AG04450 (cell line): ENCODE results near the gene CISH. TPM values are rescaled to one million over a fixed set of nuclear protein-coding genes. Genes with fewer than 3 reads are reported as not detected.

Source experiments
- CTCF ChIA-PET: fragments of 300-600, 350-600 bp; formaldehyde crosslinking; extraction: SDS; loops from one replicate; lab custom pipeline; 2022; ENCODE audit warnings: antibody characterized with exemption, inconsistent platforms; lab: Charles Lee
- POLR2A ChIA-PET: fragments of 350-600 bp; formaldehyde crosslinking; extraction: SDS; loops from one replicate; lab custom pipeline; 2021; ENCODE audit warnings: antibody characterized with exemption, inconsistent platforms; lab: Yijun Ruan, JAX
- DNase-seq: peaks from one replicate; pipeline ENCODE4 v3.0.0-alpha.2; 2011; ENCODE audit warnings: low read depth, low spot score
- H3K27ac ChIP-seq: one replicate; pipeline ENCODE4 v1.5.1; 2012; ENCODE audit warnings: low read depth, low read length, control low read depth
- H3K27me3 ChIP-seq: one replicate; pipeline ENCODE4 v1.6.0; 2012; ENCODE audit warnings: low read length; ENCODE audit not compliant: control insufficient read depth, insufficient read depth
- H3K4me3 ChIP-seq: 2 replicates; pipeline ENCODE4 v1.5.1; 2011; ENCODE audit warnings: mild to moderate bottlenecking, low read depth, low read length, control low read depth
- H3K9me3 ChIP-seq: 2 replicates; pipeline ENCODE4 v1.5.1; 2012; ENCODE audit warnings: low read length; ENCODE audit not compliant: control insufficient read depth, insufficient read depth
- CTCF ChIP-seq: IDR thresholded peaks from 2 replicates; pipeline ENCODE4 v1.5.1; 2011; ENCODE audit warnings: low read depth, low read length, control low read depth, inconsistent platforms
- polyA plus RNA-seq: library from polyadenylated mRNA; depleted of rRNA; stranded (reverse); fragments of >200 nt; gene quantifications from 2 replicates; pipeline ENCODE4 v1.2.3, GENCODE V29; 2011

CISH gene
- polyA plus RNA-seq, 1 experiment: 2.4 TPM

DNA sequence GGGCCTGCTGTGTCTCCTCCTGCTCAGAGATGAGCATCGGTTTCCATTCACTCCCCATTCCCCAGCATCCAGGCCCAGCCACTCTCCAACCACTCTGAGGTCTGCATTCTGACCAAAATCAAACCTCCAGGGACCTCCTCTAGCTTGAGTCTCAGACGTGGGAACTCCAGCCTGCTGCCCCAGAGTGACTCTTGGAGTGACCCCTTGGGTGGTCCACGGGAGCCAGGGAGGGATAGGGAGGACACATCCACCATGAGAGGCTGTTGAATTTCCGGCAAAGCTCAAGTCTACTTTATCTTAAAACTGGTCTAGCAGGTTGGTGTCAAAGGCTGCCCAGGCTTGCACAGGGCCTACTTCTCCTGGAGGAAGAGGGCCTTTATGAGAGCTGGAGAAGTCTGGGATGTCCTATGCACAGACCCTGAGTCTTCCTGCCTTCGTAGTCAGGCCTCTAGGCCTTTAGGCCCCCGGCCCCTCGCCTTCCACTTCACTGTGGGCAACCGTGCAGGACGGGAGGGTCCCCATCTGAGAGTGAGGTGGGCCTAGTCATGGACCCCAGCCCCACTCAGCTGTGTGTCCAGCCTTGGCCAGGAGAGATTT, 8.9 kb downstream of the CISH start:
- no peak for DNase-seq
- no peak for TF ChIP-seq CTCF
- no peaks in the 10 kb centered on the region for H3K9me3 ChIP-seq
- ChIA-PET CTCF (interaction anchor here (0.7 to 4.9 kb wide), 4 partner anchors 11 to 786 kb away, joined by 4 to 52 read pairs (median 15); partner anchors contain the start of genes CISH, HEMK1 and MAPKAPK3), POLR2A (interaction anchor here (0.6 to 2.9 kb wide), 13 partner anchors 8 to 1174 kb away, joined by 3 to 61 read pairs (median 4); partner anchors contain the start of genes C3orf18, CISH, DCAF1 and HEMK1)
- no peak overlapping the region for H3K4me3 ChIP-seq
- H3K27me3 ChIP-seq: no peaks in the 10 kb centered on the region
- peak overlapping the region; percentile 100 for H3K27ac ChIP-seq

GRCh38 chr3:50600841-50601591, 10.6 kb downstream of the CISH start:
- CTCF ChIA-PET: interaction anchor here (1.7 to 4.9 kb wide), 3 partner anchors 13 to 32 kb away, joined by 6 to 52 read pairs (median 24); partner anchors contain the start of genes CISH, HEMK1 and MAPKAPK3
- Histone ChIP-seq H3K9me3 (no peaks in the 10 kb centered on the region), H3K4me3 (peak overlapping the region; percentile 34), H3K27ac (peak overlapping the region; percentile 100), H3K27me3 (no peaks in the 10 kb centered on the region)
- DNase-seq: peak; percentile 89
- POLR2A ChIA-PET: interaction anchor here (0.7 to 2.9 kb wide), 8 partner anchors 9 to 1554 kb away, joined by 3 to 61 read pairs (median 10); partner anchors contain the start of genes CISH, HEMK1, MANF and POC1A
- TF ChIP-seq CTCF: no peak

DNA sequence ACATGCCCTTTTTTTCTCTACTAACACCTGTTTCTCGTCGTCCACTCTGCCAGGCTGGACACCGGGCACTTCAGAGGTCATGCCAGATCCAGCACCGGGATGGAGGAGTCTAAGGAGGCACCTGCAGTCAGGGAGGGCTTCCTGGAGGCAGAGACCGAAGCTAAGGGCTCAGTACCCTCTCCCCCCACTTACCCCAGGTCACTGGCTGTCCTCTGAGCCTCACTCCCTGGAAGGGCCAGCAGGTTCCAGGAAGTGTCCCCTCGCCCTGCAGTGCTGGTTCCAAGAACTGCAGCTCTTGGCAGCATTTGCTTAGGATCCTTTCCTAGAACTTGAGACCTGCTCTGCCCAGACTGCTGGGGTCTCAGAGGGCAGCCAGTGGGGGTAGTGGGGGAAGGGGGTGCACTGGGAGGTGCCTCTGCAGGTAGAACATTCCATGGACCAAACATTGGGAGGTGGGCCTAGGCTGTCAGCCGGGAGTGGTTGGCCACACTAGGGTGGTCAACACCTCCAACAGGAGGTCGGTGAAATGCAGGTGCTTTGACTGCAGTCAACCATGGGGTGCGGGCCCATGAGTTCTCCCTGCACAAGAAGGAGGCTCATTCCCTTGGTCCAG, 11.3 kb downstream of the CISH start:
- no peak for TF ChIP-seq CTCF
- ChIA-PET POLR2A (interaction anchor here (1.4 to 2.9 kb wide), 4 partner anchors 8 to 30 kb away, joined by 5 to 61 read pairs (median 30); partner anchors contain the start of genes CISH and HEMK1), CTCF (interaction anchor here (1.4 to 4.9 kb wide), 2 partner anchors 14 to 28 kb away, joined by 4 to 52 read pairs; partner anchors contain the start of genes CISH and MAPKAPK3)
- Histone ChIP-seq H3K27ac (peak overlapping the region; percentile 100), H3K27me3 (no peaks in the 10 kb centered on the region), H3K9me3 (no peaks in the 10 kb centered on the region), H3K4me3 (no peak overlapping the region)
- no peak for DNase-seq

DNA sequence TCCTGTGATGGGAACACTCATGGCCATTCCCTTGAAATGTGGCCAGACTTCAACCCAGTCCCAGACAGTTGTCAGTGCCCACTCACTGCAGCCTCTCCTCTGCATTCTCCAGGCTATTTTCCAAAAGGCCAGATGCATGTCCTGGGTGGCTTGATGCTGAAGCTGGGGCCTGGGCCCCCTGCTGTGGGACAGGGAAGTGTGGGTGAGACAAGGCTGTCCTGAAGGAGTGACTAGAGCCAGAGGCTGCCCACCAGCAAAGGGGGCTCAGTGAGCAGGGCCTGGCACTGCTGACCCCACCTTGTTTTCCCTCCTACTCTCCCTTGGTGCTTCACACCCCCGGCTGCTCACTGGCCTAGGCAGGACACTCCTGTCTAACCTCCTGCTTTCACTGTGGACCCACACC, 11.9 kb downstream of the CISH start:
- H3K4me3 ChIP-seq: no peak overlapping the region
- peak overlapping the region; percentile 12 for H3K27ac ChIP-seq
- H3K27me3 ChIP-seq: no peaks in the 10 kb centered on the region
- POLR2A ChIA-PET: interaction anchor here (2.9 kb wide), 1 partner anchor 29 kb away, joined by 38 read pairs; the partner anchor contains the start of gene HEMK1
- CTCF ChIA-PET: interaction anchor here (1.4 to 4.9 kb wide), 2 partner anchors 14 to 28 kb away, joined by 4 to 52 read pairs; partner anchors contain the start of genes CISH and MAPKAPK3
- no peak for TF ChIP-seq CTCF
- DNase-seq: no peak
- H3K9me3 ChIP-seq: no peaks in the 10 kb centered on the region
